ELF-1 (cell line): ENCODE data around the gene FIGNL2.
"Not testable (repeated sequence)": the region's sequence is repeated elsewhere in the genome, so short reads cannot be mapped to it uniquely, and the experiment has no call there.

Experiments
- DNase-seq: peaks from one replicate; pipeline ENCODE4 v3.0.0-alpha.2; 2016; ENCODE audit warnings: low read depth, low spot score

The FIGNL2 gene, protein sequence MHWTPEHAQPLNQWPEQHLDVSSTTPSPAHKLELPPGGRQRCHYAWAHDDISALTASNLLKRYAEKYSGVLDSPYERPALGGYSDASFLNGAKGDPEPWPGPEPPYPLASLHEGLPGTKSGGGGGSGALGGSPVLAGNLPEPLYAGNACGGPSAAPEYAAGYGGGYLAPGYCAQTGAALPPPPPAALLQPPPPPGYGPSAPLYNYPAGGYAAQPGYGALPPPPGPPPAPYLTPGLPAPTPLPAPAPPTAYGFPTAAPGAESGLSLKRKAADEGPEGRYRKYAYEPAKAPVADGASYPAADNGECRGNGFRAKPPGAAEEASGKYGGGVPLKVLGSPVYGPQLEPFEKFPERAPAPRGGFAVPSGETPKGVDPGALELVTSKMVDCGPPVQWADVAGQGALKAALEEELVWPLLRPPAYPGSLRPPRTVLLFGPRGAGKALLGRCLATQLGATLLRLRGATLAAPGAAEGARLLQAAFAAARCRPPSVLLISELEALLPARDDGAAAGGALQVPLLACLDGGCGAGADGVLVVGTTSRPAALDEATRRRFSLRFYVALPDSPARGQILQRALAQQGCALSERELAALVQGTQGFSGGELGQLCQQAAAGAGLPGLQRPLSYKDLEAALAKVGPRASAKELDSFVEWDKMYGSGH

DNA sequence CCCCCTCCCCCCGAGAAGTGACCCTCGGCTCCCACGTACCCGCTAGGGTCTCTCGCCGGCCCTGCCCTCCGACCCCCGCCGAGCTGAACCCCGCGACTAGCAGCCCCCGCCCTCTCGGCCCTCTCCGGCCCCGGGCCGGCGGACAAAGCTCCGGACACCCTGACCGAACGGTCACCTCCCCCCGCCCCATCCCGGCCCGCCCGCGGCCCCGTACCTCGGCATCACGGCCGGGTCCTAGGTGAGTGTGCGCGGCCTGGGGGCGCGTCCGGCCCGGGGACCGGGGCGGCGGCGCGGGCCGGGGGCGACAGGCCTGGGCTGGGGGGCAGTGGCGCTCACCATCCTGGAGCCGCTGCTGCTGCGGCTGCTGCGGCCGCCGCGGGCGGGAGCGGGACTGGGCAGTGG is at the start of gene FIGNL2:
FIGNL2 (minus strand) TSS at position 393 of the 402 bp plus-strand sequence. CDS start 26,305 bp downstream, outside the sequence.
- DNase-seq: no peak

DNA sequence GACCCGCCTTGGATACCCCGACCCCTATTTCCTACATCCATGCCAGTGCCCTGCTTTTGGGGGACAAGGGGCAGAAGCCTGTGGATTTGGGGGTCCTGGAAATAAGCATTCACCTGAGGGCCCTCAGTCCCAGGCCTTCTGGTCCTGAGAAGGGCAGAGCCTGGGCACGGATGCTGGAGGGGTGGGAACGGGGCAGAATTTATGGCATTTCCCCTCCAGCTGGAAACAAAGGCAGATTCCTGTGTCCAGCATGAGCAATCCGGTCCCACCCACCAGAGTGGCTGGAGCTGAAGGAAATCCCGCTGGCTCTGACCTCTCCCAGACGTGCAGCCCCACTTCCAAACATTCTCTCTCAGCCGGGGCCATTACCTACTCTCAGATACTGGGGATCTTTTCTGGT is 48.7 kb upstream of the FIGNL2 start:
- no peak for DNase-seq

DNA sequence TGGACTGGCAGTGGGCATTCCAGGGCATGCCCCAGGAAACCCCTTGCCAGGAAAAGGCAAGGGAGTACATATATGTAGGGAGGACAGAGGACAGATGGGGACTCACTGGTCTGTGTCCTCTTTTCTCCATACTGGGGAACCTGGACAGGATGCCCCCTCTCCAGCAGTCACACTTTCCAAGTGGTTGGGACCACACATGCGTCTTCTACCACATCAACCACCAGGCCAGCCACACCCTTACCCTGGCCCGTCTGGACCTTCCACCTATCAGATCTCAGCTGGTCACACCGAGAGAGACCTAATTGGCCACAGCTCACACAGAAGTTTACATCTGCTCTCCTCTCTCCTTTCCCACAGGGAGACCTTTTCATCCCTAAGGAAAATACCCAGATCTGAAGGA is 47.7 kb upstream of the FIGNL2 start:
- DNase-seq: no peak

DNA sequence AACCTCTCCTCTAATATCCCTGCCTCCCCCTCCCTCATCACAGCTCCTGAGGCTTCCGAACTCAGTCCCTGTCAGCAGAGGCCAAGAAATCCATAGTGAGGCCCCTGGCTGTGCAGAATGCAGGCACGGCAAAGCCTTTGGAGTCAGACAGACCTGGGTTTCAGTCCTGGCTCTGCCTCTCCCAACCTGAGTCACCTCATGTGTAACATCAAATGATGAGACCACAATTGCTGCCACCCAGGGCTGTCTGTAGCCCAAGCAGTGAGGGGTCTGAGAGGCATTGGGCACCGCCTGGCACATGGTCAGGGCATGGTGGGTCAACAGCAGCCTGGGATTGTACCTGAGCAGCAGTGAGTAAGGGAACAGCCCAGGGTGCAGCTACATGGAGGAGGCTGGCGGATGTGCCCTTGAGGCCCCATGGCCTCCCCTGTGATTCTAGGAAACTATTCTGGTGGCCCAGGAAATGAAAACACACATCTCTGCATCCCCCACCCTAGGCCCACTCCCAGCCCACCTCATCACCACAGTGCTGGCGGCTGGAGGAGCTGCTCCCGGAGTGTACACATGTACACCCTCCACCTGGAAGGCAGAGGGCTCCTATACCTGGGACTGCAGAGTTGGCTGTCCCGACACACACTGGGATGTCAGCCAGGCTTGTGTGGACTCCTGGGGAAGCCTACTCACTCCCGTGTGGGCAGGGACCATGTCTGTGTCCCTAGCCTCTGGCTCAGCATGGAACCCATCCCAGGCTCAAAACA is 47.0 kb upstream of the FIGNL2 start:
- no peak for DNase-seq

DNA sequence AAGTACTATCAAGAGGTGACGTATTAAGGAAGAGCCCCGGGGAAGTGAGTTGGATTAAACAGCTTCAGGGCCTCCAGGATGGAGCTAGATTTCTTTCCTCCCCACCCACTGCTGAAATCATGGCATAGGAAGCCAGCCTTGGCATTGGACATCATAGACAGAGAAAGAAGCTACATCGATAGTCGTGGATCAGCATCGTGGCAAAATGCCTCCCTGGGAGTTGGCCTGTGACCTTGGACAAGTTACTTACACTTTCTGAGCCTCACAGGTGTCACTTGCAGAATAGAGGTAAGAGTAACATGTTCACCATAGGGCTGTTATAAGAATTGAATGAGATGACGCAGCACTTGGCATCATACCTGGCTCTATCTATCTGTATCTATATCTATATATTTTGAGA is 45.3 kb upstream of the FIGNL2 start:
- DNase-seq: no peak

DNA sequence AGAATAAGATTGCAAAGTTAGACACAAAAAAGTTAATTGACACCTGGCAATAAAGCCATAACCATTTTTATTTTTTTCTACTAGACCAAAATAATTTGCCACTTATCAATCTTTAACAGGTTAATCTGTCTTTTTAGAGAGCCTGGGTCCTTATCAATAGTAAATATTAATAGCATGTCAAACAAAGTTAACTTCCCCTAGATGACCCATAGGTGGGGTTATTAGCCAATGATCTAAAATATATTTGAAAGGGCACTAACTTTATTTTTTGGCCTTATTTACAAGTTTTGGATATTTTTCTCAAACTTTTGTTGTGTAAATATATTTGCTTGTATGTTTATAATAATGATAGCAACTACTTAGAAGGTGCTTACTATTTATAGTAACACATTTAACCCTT is 43.3 kb upstream of the FIGNL2 start:
- DNase-seq: no peak

DNA sequence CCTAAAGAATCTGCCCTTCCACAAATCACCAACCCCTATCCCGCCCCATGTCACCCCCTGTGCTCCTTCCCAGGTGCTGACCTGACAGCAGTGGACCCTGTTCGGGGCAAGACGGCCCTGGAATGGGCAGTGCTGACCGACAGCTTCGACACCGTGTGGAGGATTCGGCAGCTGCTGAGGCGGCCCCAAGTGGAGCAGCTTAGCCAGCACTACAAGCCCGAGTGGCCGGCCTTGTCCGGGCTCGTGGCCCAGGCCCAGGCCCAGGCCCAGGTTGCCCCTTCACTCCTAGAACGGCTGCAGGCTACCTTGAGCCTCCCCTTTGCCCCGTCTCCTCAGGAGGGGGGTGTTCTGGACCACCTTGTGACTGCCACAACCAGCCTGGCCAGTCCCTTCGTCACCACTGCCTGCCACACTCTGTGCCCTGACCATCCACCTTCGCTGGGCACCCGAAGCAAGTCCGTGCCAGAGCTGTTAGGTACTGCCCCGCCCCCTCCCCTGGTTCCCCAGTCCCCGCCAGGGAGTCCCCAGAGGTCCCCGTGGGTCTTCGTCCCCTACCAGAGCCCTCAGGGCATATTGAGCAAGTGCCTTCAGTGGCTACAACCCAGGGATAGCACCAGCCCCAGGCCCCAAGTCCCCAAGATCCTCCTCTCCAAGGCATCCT is 42.1 kb upstream of the FIGNL2 start:
- DNase-seq: no peak

DNA sequence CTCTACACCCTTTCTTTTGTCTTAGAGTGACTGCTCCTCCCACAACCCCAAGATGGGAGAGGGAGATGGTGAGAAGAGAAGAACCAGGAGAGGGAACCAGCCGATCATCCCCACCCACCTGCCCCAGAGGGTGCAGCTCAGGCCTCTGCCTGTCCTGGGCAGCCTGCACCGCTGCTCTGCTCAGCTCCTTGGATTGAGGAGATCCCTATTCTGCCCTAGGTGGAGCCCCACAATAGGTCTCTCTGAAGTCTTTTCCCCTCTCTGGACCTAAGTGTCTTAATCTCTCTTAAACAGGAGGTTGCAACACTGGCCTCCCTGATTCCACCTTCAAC is 41.6 kb upstream of the FIGNL2 start:
- DNase-seq: no peak

DNA sequence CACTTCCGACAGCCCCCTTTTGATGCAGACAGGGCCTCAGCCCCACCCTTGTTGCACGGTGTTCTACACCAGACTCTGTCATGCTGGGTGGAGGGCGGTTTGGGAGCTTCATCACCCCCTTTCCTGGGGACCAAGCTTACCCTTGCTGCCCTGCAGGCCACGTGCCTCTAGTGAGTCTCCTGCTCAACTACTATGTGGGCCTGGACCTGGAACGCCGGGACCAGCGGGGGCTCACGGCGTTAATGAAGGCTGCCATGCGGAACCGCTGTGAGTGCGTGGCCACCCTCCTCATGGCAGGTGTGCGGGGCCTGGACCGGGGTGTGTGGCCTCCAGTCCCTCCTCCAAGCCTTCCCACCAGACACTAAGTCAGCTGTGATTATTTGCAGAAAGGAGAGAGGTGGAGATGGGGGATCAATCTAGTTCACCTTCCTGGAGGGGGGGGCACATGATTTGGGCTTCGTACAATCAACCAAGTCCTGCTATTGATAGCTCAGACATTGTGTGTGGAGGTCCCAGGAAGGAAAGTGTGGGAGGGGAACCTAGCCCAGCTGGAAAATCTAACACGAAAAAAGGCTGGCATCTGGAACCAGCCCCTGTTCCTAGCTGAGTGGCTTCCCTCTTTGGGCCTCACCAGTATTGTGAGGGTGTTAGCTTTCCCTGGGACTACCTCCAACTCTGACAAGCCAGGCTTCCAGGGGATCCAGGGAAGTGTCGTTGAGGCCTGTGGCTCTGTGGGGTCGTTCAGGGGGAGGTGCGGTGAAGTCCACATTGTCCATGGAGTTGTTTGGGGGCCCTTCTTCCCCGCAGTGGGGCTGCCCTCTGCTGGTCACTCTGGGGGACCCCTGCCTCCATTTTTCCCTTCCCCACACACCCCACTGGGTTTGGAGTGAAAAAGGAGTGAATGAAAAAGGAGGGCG is 41.0 kb upstream of the FIGNL2 start:
- no peak for DNase-seq

DNA sequence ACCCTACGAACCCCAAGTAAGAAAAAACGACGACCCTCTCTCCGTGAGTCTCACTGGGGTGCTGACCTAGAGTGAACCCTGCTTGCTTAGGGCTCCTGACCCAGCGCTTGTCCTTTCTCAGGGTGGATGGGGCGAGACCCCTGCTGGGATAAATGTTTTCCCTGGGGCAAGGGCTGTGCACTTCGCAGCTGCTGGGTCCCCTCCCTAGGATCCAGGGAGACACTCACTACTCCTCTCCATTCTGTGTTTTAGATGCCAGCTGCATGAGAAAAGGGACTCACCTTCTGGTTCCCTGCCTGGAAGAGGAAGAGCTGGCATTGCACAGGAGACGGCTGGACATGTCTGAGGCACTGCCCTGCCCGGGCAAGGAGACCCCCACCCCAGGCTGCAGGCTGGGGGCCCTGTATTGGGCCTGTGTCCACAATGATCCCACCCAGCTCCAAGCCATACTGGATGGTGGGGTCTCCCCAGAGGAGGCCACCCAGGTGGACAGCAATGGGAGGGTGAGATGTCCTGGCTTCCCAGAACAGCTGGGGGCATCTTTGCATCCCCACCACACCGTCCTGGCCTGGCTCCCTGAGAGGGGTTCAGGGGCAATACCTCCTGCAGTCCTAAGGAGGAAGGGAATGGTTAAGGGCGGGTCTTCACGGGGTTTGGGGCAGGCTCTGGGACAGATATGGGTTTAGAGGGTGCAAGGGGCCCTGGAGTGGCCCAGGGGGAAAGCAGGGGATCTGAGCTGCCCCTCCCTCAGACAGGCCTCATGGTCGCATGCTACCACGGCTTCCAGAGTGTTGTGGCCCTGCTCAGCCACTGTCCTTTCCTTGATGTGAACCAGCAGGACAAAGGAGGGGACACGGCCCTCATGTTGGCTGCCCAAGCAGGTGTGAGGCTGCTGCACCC is 40.0 kb upstream of the FIGNL2 start:
- DNase-seq: no peak

DNA sequence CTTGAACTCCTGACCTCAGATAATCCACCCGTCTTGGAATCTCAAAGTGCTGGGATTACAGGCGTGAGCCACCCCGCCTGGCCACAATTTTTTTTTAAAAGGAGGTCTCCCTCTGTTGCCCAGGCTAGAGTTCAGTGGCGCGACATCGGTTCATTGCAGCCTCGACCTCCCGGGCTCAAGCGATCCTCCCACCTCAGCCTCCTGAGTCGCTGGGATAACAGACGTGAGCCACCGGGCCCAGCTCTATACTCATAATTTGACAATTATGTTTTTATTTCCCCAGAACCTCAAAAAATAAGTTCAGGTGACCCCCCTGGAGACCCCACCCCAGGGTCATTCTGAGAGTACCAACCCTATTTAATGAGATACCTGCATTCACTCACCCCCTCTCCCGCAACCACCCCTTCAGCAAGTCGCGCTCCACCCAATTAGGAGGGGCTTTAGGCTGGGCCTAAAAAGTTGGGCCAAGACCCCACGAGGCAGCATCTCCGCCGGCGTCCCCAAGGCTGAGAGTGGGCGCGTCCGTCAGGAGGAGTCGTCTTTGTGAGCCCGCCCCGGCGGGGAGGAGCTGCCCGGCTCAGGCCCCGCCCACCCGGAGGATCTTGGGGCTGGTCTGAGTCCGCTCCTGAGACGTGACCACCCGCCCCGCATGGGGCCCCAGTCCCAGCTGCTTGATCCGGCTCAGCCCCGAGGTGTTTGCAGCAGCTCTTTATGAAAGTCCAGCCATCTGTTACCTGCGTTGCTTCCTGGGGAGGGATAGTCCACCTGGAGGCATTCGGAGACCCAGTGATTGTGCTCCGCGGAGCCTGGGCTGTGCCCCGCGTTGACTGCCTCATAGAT is 39.2 kb upstream of the FIGNL2 start, which contains the start of gene ANKRD33:
ANKRD33 (plus strand) TSS at position 628 of the 840 bp plus-strand sequence; CDS start at position 712, 84 bp downstream.
- peak; percentile 88 for DNase-seq

DNA sequence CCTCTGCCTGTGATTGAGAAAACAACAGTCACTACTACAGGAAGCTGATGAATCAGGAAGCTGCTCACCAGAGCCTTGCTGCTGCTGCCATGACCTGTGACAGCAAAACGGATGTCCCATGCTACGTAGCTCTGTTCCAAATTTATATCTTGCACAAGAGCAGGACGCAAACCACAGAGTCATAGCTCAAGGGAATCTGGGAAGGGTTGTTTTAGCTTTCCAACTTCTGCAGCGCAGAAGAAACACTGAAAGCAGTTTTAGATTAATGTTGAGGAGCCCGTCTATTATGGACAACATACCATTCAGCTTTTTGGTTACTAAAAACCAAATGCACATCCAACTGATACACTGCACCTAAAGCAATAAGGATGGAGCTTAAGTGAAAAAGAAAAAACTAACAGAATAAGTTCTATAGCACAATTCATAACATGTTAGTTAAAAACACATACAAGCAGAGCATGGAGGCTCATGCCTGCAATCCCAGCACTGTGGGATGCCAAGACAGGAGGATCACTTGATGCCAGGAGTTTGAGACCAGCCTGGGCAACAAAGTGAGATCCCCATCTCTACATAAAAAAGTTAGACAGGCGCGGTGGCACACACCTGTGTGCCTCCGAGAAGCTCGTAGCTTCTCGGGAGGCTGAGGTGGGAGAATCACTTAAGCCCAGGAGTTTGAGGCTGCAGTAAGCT is 37.6 kb upstream of the FIGNL2 start:
- no peak for DNase-seq

DNA sequence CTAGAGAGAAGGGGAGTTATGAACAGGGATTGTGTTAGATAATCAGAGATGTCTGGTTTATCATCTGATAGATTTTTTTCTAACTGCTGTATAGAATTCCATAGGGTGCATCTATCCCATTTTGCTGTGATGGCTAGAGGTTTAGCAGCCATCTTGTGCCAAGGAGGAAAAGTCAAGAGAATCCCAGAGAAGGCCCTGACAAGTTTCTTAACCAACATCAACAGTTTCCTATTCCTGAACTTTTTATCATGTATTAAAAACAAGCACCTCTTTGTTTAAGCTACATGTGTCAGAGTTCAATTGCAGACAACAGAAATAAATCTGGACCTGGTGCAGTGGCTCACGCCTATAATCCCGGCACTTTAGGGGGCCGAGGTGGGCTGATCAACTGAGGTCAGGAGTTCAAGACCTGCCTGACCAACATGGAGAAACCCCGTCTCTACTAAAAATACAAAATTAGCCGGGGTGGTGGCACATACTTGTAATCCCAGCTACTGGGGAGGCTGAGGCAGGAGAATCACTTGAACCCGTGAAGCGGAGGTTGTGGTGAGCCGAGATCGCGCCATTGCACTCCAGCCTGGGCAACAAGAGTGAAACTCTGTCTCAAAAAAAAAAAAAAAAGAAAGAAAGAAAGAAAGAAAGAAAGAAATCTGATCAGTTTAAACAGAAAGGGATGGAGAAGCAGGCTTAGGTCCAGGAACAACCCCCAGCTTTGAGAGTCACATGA is 36.9 kb upstream of the FIGNL2 start:
- not testable (repeated sequence) for DNase-seq

DNA sequence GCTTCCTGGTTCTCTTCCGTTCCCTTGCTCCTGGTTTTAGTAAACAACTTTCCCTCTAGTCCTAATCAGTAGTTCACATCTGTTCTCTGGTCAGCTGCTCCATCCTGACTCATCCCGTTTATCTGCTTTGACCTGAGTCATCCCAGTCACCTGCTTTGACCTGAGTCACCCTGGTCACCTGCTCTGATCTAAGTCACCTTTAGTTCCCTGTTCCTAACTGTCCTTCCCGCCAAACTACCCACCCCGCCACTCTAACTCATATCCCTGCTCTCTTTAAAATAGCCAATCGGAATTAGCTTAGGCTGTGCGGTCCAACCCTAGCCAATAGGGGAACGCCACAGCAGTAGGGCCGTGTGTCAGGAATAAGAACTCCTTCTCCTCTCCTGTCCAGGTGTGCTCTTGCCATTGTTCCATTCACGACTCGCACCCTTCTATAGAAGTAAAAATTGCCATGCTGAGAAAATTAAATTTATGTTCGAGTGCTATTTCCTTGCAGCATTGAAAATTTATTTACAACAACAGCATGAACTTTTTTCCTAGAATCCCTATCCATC is 36.2 kb upstream of the FIGNL2 start:
- peak; percentile 73 for DNase-seq

DNA sequence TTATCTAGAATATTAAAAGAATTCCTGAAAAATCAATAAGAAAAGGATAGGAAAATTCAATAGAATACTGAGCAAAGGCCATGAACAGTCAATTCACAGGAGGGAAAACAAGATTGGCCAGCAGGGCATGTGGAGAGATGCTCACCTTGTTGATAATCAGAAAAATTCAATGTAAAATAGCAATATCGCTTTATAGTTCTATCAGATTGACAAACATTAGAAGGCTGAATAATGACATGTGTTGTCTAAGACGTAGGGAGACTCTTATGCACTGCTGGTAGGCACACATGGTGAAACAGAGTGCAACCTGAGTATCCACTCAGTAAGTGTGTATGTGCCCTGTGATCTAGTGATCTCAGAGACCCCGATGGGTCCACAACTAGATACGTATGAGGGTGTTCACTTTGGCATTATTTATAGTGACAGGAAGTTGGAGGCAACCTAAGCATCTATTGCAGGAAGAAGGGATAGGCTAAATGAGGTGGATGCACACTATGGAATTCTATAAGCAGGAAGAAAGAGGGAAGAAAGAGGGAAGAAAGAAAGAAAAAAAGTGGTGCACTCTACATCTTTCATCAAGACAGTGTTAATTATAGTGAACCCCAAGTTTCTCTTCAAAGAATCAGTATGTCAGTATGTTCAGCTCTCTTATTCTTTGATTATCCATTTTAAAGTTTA is 35.6 kb upstream of the FIGNL2 start:
- no peak for DNase-seq

DNA sequence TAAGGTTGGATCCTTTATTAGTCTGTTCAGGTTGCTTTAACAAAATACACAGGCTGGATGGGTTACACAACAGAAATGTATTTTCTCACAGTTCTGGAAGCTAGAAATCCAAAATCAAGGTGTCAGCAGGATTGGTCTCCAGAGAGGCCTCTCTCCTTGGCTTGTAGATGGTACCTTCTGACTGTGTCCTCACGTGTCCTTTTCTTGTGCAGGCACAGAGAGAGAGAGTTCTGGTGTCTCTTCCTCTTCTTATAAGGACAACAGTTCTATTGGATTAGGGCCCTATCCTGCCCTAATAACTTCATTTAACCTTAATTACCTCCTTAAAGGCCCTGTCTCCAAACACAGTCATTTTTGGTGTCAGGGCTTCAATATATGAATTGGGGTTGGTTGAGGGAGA is 34.8 kb upstream of the FIGNL2 start:
- no peak for DNase-seq

DNA sequence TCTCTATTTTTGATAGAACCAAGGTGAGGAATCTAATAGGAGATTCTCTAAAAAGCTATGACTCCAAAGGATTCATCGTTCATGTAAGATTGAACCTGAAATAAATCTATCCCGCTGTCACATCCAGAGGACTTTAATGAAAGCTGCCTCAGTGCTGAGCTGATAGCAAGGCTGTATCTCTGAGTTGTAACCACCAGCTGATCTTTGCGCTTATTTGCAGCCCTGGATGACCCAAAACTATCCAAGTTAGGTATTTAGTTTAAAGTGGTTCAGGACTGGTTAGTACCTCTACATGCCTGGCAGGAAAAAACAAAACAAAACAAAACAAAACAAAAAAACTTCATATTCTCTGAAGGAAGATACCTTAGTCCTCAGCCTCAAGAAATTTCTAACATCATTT is 30.6 kb upstream of the FIGNL2 start:
- DNase-seq: no peak
